GM23248 (cell line): ENCODE data around the gene APOD.
"Not testable (repeated sequence)": the region's sequence is repeated elsewhere in the genome, so short reads cannot be mapped to it uniquely, and the experiment has no call there.

Experiments used
- EZH2 ChIP-seq: fragments of 200-600 bp; sonication (generic); IDR thresholded peaks from 2 replicates; pipeline ENCODE4 v1.6.1; 2018; ENCODE audit warnings: antibody characterized with exemption, mild to moderate bottlenecking; ENCODE audit not compliant: insufficient read depth, poor library complexity, severe bottlenecking
- EZH2phosphoT487 ChIP-seq: fragments of 200-600 bp; sonication (generic); IDR thresholded peaks from 2 replicates; pipeline ENCODE4 v1.6.1; 2018; ENCODE audit warnings: antibody characterized with exemption, moderate library complexity, mild to moderate bottlenecking, low read depth; ENCODE audit not compliant: insufficient read depth

- not testable (repeated sequence) for TF ChIP-seq EZH2, EZH2phosphoT487
These were observed 38.9 kb upstream of the APOD start for GRCh38 chr3:195622523-195623170.
